Measurements from ENCODE around the gene ERF.

ERF gene

GRCh38 chr19:42279902-42280814, 25.2 kb upstream of the ERF start:
- ChIA-PET POLR2A (interaction anchor here (0.8 to 4.5 kb wide), 4 partner anchors 10 to 37 kb away, joined by 5 to 20 read pairs (median 14); partner anchors contain the start of gene GSK3A), CTCF (interaction anchor here (0.7 to 7.4 kb wide), 25 partner anchors 8 to 199 kb away, joined by 3 to 255 read pairs (median 6); partner anchors contain the start of genes CIC, ERF, GSK3A and ZNF526)
- H3K4me3 ChIP-seq (ENCODE audit: low read depth, low read length): peak overlapping the region; percentile 73

GRCh38 chr19:42279155-42279901, 24.4 kb upstream of the ERF start:
- TF ChIP-seq CTCF (IDR thresholded peaks at IDR 0.05; ENCODE audit: insufficient read depth, low read length, missing control alignments): no peak
- POLR2A ChIA-PET: interaction anchor here (0.8 to 4.5 kb wide), 5 partner anchors 9 to 36 kb away, joined by 4 to 20 read pairs (median 11); partner anchors contain the start of gene GSK3A
- DNase-seq (ENCODE audit: low read depth, low spot score): no peak
- H3K4me3 ChIP-seq (ENCODE audit: low read depth, low read length): peak overlapping the region; percentile 73
- CTCF ChIA-PET: interaction anchor here (0.7 to 7.4 kb wide), 24 partner anchors 8 to 198 kb away, joined by 3 to 255 read pairs (median 6); partner anchors contain the start of genes CIC, ERF, GSK3A and ZNF526

More at GRCh38 chr19:42279902-42280814, 25.2 kb upstream of the ERF start:
- peak; percentile 92 for TF ChIP-seq CTCF (IDR thresholded peaks at IDR 0.05; ENCODE audit: insufficient read depth, low read length, missing control alignments)
- DNase-seq (ENCODE audit: low read depth, low spot score): no peak

GRCh38 chr19:42278452-42279154, 23.7 kb upstream of the ERF start:
- no peak overlapping the region; the same call in 1 of the 2 replicates for H3K4me3 ChIP-seq (ENCODE audit: low read depth, low read length)
- ChIA-PET POLR2A (interaction anchor here (0.8 to 4.5 kb wide), 5 partner anchors 8 to 35 kb away, joined by 3 to 20 read pairs (median 11); partner anchors contain the start of gene GSK3A), CTCF (interaction anchor here (0.7 to 7.4 kb wide), 16 partner anchors 9 to 176 kb away, joined by 3 to 255 read pairs (median 6); partner anchors contain the start of genes CIC, ERF, GSK3A and ZNF526)
- no peak for TF ChIP-seq CTCF (IDR thresholded peaks at IDR 0.05; ENCODE audit: insufficient read depth, low read length, missing control alignments)
- no peak for DNase-seq (ENCODE audit: low read depth, low spot score)

GRCh38 chr19:42277821-42278451, 23.0 kb upstream of the ERF start:
- peak overlapping the region; percentile 3; the same call in 1 of the 2 replicates for H3K4me3 ChIP-seq (ENCODE audit: low read depth, low read length)
- DNase-seq (ENCODE audit: low read depth, low spot score): no peak
- ChIA-PET POLR2A (interaction anchor here (1.1 to 4.5 kb wide), 4 partner anchors 8 to 35 kb away, joined by 3 to 20 read pairs (median 14); partner anchors contain the start of gene GSK3A), CTCF (interaction anchor here (0.7 to 7.4 kb wide), 8 partner anchors 8 to 169 kb away, joined by 3 to 255 read pairs (median 8); partner anchors contain the start of genes CIC, ERF and GSK3A)
- no peak for TF ChIP-seq CTCF (IDR thresholded peaks at IDR 0.05; ENCODE audit: insufficient read depth, low read length, missing control alignments)

- TF ChIP-seq CTCF (IDR thresholded peaks at IDR 0.05; ENCODE audit: insufficient read depth, low read length, missing control alignments): no peak
- CTCF ChIA-PET: interaction anchor here (1.2 to 7.4 kb wide), 2 partner anchors 31 to 124 kb away, joined by 3 to 255 read pairs; partner anchors contain the start of gene GSK3A
- H3K4me3 ChIP-seq (ENCODE audit: low read depth, low read length): no peak overlapping the region
- DNase-seq (ENCODE audit: low read depth, low spot score): no peak
- POLR2A ChIA-PET: interaction anchor here (4.5 kb wide), 1 partner anchor 34 kb away, joined by 17 read pairs; the partner anchor contains the start of gene GSK3A
Measured at GRCh38 chr19:42276821-42277220, 21.9 kb upstream of the ERF start.
